ENCODE data around the gene CATSPERE. TPM values are rescaled to one million over a fixed set of nuclear protein-coding genes. Genes with fewer than 3 reads are reported as not detected.
A peak's percentile ranks its signal among the peaks of the same experiment; 100 is the strongest.

Gene CATSPERE
- total RNA-seq, 1 experiment from 2014 or later: 0.14 TPM

GRCh38 chr1:244614879-244615278, 153.8 kb downstream of the CATSPERE start:
- no peak overlapping the region for H3K4me3 Mint-ChIP-seq (ENCODE audit: unreplicated experiment)
- Histone ChIP-seq H3K27me3 (replicated peaks; ENCODE audit: control insufficient read depth, insufficient read depth, low read length) (no peaks in the 10 kb centered on the region), H3K9me3 (no peaks in the 10 kb centered on the region), H3K4me3 (ENCODE audit: low read depth, low read length) (no peak overlapping the region), H3K36me3 (ENCODE audit: control insufficient read depth, insufficient read depth, low read length) (no peaks in the 10 kb centered on the region), H3K4me1 (peaks cover 16% of the 10 kb centered on the region; the same call in 1 of the 2 replicates)
- intact Hi-C loops (cut with micrococcal nuclease; ENCODE audit: unreplicated experiment): loop anchor here (2.0 to 10.0 kb wide), 2 partner anchors 38 to 120 kb away; partner anchors contain the start of gene DESI2
- TF ChIP-seq CTCF (IDR thresholded peaks at IDR 0.05; ENCODE audit: insufficient read depth in 1 of 2, low read depth in 1 of 2, low read length in 1 of 2, severe bottlenecking in 1 of 2, unreplicated experiment in 1 of 2): no peak
- DNase-seq: no peak
- H3K27ac Mint-ChIP-seq (ENCODE audit: unreplicated experiment): no peak overlapping the region
- no peaks in the 10 kb centered on the region for H3K36me3 Mint-ChIP-seq (ENCODE audit: insufficient read depth, unreplicated experiment)
- no TSS peak for BruUV-seq (replicated peaks)
- peaks cover 24% of the 10 kb centered on the region for H3K4me1 Mint-ChIP-seq (ENCODE audit: low read depth, unreplicated experiment)
- ChIA-PET CTCF (no interaction called here), POLR2A (no interaction called here)
- no peaks in the 10 kb centered on the region for H3K27me3 Mint-ChIP-seq (ENCODE audit: insufficient read depth, unreplicated experiment)
- H3K9me3 Mint-ChIP-seq (ENCODE audit: unreplicated experiment): no peaks in the 10 kb centered on the region

- CTCF ChIA-PET: no interaction called here
- Histone ChIP-seq H3K27me3 (replicated peaks; ENCODE audit: control insufficient read depth, insufficient read depth, low read length) (no peaks in the 10 kb centered on the region), H3K4me3 (ENCODE audit: low read depth, low read length) (no peak overlapping the region), H3K36me3 (ENCODE audit: control insufficient read depth, insufficient read depth, low read length) (no peaks in the 10 kb centered on the region), H3K9me3 (no peaks in the 10 kb centered on the region), H3K4me1 (peaks cover 21% of the 10 kb centered on the region; the same call in 1 of the 2 replicates)
- H3K27ac Mint-ChIP-seq (ENCODE audit: unreplicated experiment): no peak overlapping the region
- H3K4me1 Mint-ChIP-seq (ENCODE audit: low read depth, unreplicated experiment): peaks cover 25% of the 10 kb centered on the region
- H3K4me3 Mint-ChIP-seq (ENCODE audit: unreplicated experiment): no peak overlapping the region
- POLR2A ChIA-PET: no interaction called here
- no peaks in the 10 kb centered on the region for H3K27me3 Mint-ChIP-seq (ENCODE audit: insufficient read depth, unreplicated experiment)
- H3K36me3 Mint-ChIP-seq (ENCODE audit: insufficient read depth, unreplicated experiment): no peaks in the 10 kb centered on the region
- H3K9me3 Mint-ChIP-seq (ENCODE audit: unreplicated experiment): no peaks in the 10 kb centered on the region
- no TSS peak for BruUV-seq (replicated peaks)
- TF ChIP-seq CTCF (IDR thresholded peaks at IDR 0.05; ENCODE audit: insufficient read depth in 1 of 2, low read depth in 1 of 2, low read length in 1 of 2, severe bottlenecking in 1 of 2, unreplicated experiment in 1 of 2): no peak
- DNase-seq: peak in 1 of 2 experiments; percentile 21
- intact Hi-C loops (cut with micrococcal nuclease; ENCODE audit: unreplicated experiment): loop anchor here (2.0 to 10.0 kb wide), 2 partner anchors 38 to 120 kb away; partner anchors contain the start of gene DESI2
Measured at GRCh38 chr1:244615301-244615700, 154.2 kb downstream of the CATSPERE start.

GRCh38 chr1:244626709-244627108, 165.6 kb downstream of the CATSPERE start:
- POLR2A ChIA-PET: no interaction called here
- intact Hi-C loops (cut with micrococcal nuclease; ENCODE audit: unreplicated experiment): no loop called here

More at GRCh38 chr1:244626709-244627108, 165.6 kb downstream of the CATSPERE start:
- DNase-seq: no peak
- CTCF ChIA-PET: no interaction called here
- TF ChIP-seq CTCF (IDR thresholded peaks at IDR 0.05; ENCODE audit: insufficient read depth in 1 of 2, low read depth in 1 of 2, low read length in 1 of 2, severe bottlenecking in 1 of 2, unreplicated experiment in 1 of 2): no peak
- H3K36me3 Mint-ChIP-seq (ENCODE audit: insufficient read depth, unreplicated experiment): peaks cover 4% of the 10 kb centered on the region
- BruUV-seq (replicated peaks): no TSS peak
- no peak overlapping the region for H3K4me3 Mint-ChIP-seq (ENCODE audit: unreplicated experiment)
- Histone ChIP-seq H3K4me1 (peaks cover 4% of the 10 kb centered on the region; the same call in 1 of the 2 replicates), H3K36me3 (ENCODE audit: control insufficient read depth, insufficient read depth, low read length) (no peaks in the 10 kb centered on the region), H3K27me3 (replicated peaks; ENCODE audit: control insufficient read depth, insufficient read depth, low read length) (no peaks in the 10 kb centered on the region), H3K9me3 (peaks cover 8% of the 10 kb centered on the region; the same call in 1 of the 2 replicates), H3K4me3 (ENCODE audit: low read depth, low read length) (no peak overlapping the region)
- H3K27ac Mint-ChIP-seq (ENCODE audit: unreplicated experiment): no peak overlapping the region
- H3K4me1 Mint-ChIP-seq (ENCODE audit: low read depth, unreplicated experiment): no peaks in the 10 kb centered on the region
- no peaks in the 10 kb centered on the region for H3K27me3 Mint-ChIP-seq (ENCODE audit: insufficient read depth, unreplicated experiment)
- no peaks in the 10 kb centered on the region for H3K9me3 Mint-ChIP-seq (ENCODE audit: unreplicated experiment)
